GM15510 (cell line): ENCODE measurements around the gene IL17RE.

ENCODE experiments used
- POLR2A ChIP-seq: IDR thresholded peaks from 3 replicates; pipeline ENCODE4 v1.6.1; 2011; ENCODE audit warnings: borderline replicate concordance; ENCODE audit not compliant: insufficient read length; ENCODE audit errors: extremely low read depth

Gene IL17RE

GRCh38 chr3:9902372-9903237, at the start of gene IL17RE:
TSS of gene IL17RE (plus strand) at chr3:9902848. CDS start at chr3:9902933, 85 bp downstream.
- TF ChIP-seq POLR2A = no peak

DNA sequence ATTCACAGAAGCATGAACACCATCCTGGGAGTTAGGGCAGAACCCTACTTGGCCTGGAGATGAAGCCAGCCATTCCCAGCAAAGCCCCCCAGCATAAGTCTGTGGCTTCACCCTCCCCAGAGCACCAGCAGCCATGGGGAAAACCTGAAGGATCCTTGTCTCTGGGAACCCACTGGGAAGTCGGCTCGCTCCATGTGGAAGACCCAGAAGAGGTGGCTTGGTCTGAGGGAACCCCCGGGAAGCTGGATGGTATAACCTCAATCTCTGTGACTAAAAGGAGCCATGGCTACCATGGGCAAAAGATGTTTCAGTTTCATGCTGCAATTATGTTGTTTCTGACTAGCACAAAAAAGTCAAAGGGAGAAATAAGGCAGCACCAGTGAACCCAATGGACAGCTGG, 47.1 kb upstream of the IL17RE start:
- no peak for TF ChIP-seq POLR2A

DNA sequence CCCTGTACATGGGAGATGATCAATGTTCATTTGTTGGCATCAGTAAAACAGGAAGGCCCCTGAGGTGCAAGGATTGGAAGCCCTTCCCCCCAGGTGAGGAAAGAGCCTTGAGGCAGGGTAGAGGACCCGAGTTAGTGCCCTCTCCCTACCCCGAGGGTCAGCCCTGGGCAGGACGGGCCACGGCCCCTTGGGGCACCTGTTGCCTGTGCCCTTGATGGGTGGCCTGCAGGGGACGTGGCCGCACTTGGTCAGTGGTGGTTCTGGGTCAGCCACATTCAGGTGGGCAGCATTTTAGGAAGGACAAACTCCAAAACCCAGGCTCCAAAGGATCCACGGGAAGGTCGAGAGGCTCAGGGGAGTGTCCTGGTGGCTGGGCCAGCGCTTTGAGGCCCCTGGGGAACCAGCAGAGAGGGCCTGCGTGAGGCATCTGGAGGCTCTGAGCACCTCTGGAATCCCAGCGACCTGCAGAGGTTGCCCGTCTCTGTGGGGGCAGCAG, 43.1 kb upstream of the IL17RE start:
- no peak for TF ChIP-seq POLR2A

GRCh38 chr3:9861201-9861600, 41.4 kb upstream of the IL17RE start:
- no peak for TF ChIP-seq POLR2A

DNA sequence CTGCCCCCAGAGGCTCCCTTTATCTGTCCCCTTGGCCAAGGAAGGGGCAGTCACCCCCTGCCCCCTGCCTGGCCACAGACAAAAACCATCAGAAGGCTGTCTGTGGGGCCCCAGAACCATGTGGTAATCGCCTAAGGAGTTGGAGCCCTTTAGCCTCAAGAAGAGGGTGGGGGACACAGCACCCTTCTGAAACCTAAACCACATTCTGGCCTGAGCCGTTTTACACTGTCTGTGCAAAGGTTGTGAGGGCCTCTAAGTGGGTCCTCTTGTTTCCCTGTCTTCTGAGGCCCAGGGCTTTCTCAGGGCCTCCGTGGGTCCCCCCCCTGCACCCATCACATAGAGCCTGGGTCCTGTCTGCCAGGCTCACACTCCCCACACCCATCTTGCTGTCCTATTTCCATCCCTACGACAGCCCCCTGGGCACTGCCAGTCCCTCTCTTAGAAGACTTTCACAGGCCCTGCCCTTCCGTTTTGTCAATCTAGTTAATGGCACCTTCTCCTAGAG, 41.0 kb upstream of the IL17RE start:
- no peak for TF ChIP-seq POLR2A

GRCh38 chr3:9862391-9863057, 40.1 kb upstream of the IL17RE start:
- TF ChIP-seq POLR2A = no peak

- TF ChIP-seq POLR2A = no peak
Measured at GRCh38 chr3:9863058-9863772, 39.4 kb upstream of the IL17RE start.

- TF ChIP-seq POLR2A = no peak
Measured at GRCh38 chr3:9864200-9864927, 38.3 kb upstream of the IL17RE start.

- no peak for TF ChIP-seq POLR2A
Measured at GRCh38 chr3:9866639-9867038, 36.0 kb upstream of the IL17RE start.

- no peak for TF ChIP-seq POLR2A
Measured at GRCh38 chr3:9867106-9867505, 35.5 kb upstream of the IL17RE start.

DNA sequence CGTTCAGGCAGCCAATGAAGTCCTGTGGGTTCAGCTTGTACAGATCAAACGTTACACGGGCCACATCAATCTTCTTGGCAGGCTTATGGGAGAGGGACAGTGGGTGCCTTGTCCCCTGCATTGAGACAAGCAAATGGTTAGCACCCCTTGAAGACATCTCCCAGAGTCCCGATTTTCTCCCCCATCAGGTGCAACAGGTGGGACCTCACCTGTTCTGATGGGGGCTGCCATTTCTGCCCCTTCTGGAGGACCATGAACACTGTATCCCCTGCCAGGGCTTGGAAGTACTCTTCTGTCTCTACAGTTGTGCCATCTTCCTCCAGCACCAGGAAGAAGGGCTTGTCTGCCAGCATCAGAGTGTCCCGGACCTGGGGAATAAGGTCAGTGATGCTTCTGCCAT, 32.7 kb upstream of the IL17RE start:
- no peak for TF ChIP-seq POLR2A

DNA sequence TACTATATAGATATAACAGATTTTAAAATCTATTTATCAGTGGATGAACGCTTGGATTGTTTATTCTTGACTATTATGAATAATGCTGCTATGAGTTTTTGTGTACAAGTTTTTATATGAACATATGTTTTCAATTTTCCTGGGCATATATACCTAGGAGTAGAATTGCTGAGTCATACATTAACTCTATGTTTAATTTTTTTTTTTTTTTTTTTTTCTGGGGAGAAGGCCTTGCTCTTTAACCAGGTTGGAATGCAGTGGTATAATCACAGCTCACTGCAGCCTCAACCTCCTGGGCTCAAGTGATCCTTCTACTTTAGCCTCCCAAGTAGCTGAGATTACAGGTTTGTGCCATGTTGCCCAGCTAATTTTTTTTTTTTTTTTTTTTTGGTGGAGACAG, 31.7 kb upstream of the IL17RE start:
- TF ChIP-seq POLR2A = no peak

GRCh38 chr3:9875448-9875847, 27.2 kb upstream of the IL17RE start:
- TF ChIP-seq POLR2A = no peak

- no peak for TF ChIP-seq POLR2A
Measured at GRCh38 chr3:9876991-9877390, 25.7 kb upstream of the IL17RE start.

DNA sequence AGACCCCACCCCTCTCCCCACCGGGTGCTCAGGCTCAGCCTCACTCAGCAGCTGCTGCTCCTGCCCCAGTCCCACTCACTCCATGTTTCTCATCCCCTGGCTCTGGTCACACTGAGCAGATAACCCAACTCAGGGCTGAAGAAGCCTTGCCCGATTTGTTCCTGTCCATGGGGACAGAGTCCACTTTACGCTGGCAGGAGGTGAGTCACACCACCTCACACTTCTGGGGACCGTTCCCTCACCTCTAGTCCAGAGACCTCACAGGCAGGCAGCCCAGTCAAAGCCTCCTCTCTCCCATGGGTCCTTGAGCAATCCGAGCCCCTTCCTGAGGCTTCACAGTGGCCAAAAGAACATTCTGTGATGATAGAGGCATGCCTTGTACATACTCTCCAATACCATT, 23.9 kb upstream of the IL17RE start:
- TF ChIP-seq POLR2A = no peak

DNA sequence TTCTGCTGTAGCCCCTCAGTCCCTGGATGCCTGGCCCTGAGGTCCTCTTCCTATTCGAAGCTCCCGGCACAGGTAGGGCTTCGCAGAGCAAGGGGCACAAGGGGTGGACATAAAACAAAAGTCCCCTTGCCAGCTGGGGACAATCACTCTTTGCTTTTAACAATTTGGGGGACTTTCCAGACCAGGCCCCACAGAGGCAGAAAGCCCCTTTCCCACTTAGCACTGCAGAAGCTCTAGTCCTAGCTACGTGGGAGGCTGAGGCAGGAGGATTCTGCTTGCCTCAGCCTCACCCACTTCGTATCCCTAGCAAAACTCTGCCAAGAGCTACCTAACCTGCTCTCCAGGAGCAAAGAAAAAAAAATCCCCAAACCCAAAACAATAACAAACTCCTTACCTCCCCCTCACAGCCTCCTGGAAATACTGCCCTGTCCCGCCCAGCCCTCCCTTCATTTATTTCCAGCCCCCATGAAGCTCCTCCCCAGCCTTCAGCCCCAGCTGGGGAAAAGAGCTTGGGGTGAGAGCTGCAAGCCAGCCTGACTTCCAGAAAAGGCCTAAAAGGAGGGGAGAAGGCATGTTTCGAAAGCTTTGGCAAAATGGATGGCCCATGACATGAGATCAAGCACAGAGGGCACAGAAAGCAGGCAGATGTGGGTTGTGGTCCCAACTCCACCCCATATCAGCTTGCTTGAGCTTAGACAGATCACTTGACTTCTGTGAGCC, 22.7 kb upstream of the IL17RE start, which contains the start of gene CIDEC:
TSS of gene CIDEC (minus strand) at position 424 of the 720 bp plus-strand sequence. CDS start 1,767 bp downstream, outside the sequence.
- TF ChIP-seq POLR2A = no peak
